Erythroblast (primary cell): ENCODE measurements around the gene SHLD1.

Source experiments
- GATA1 ChIP-seq: IDR thresholded peaks from 2 replicates; pipeline ENCODE4 v1.6.1; 2011; ENCODE audit warnings: low read depth, mild to moderate bottlenecking, control low read depth, low read length, moderate library complexity
- POLR2A ChIP-seq: IDR thresholded peaks from 2 replicates; pipeline ENCODE4 v1.6.1; 2011; ENCODE audit warnings: mild to moderate bottlenecking, low read length

DNA sequence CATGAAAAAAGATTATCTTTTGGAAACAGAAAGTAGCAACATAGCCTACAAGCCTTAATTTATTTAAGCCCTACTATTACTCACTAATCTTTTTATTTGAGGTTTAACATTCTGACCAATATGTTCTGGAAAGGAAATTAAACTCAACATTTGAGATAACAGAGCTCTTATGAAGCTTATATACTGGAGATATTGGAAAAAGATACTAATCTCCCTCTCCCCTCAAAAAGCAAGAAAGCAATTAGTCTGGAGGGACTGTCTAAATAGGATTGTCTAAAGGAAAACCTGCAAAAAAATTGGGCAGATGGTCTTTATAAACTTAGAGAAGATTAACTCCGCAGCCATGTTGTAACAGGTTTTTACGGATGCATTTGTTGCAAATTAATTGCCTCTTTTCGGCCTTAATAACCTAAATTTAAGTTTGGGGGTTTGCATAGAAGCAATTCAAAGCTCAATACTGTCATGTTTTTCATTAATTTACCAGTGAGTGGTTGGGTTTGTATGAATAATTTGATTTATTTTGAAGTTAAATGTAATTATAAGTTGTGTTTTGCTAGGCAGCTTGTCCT is 79.1 kb downstream of the SHLD1 start:
- TF ChIP-seq POLR2A: no peak
- TF ChIP-seq GATA1: no peak
